ENCODE data around the gene ABCG8.

The ABCG8 gene

GRCh38 chr2:43798300-43798699, 40.5 kb upstream of the ABCG8 start:
- H3K4me3 ChIP-seq (ENCODE audit: low read depth, low read length): no peak overlapping the region
- DNase-seq (ENCODE audit: low read depth): no peak
- in situ Hi-C loops (cut with HindIII; ENCODE audit: low sequenced_read_pairs): no loop called here
- TF ChIP-seq CTCF (IDR thresholded peaks at IDR 0.05; ENCODE audit: low read depth, low read length, missing control alignments): peak; percentile 7

GRCh38 chr2:43800894-43801293, 37.9 kb upstream of the ABCG8 start:
- TF ChIP-seq CTCF (IDR thresholded peaks at IDR 0.05; ENCODE audit: low read depth, low read length, missing control alignments): no peak
- no peak overlapping the region for H3K4me3 ChIP-seq (ENCODE audit: low read depth, low read length)
- in situ Hi-C loops (cut with HindIII; ENCODE audit: low sequenced_read_pairs): no loop called here
- DNase-seq (ENCODE audit: low read depth): no peak

- no peak for DNase-seq (ENCODE audit: low read depth)
- TF ChIP-seq CTCF (IDR thresholded peaks at IDR 0.05; ENCODE audit: low read depth, low read length, missing control alignments): no peak
- H3K4me3 ChIP-seq (ENCODE audit: low read depth, low read length): no peak overlapping the region
- in situ Hi-C loops (cut with HindIII; ENCODE audit: low sequenced_read_pairs): no loop called here
These were observed 36.6 kb upstream of the ABCG8 start for GRCh38 chr2:43802135-43802534.

GRCh38 chr2:43803113-43803512, 35.7 kb upstream of the ABCG8 start:
- DNase-seq (ENCODE audit: low read depth): no peak

GRCh38 chr2:43806719-43807031, 32.1 kb upstream of the ABCG8 start:
- in situ Hi-C loops (cut with HindIII; ENCODE audit: low sequenced_read_pairs): no loop called here
- DNase-seq (ENCODE audit: low read depth): no peak
- H3K4me3 ChIP-seq (ENCODE audit: low read depth, low read length): no peak overlapping the region
- no peak for TF ChIP-seq CTCF (IDR thresholded peaks at IDR 0.05; ENCODE audit: low read depth, low read length, missing control alignments)

More at GRCh38 chr2:43803113-43803512, 35.7 kb upstream of the ABCG8 start:
- in situ Hi-C loops (cut with HindIII; ENCODE audit: low sequenced_read_pairs): no loop called here
- H3K4me3 ChIP-seq (ENCODE audit: low read depth, low read length): no peak overlapping the region
- TF ChIP-seq CTCF (IDR thresholded peaks at IDR 0.05; ENCODE audit: low read depth, low read length, missing control alignments): no peak

GRCh38 chr2:43810452-43810851, 28.3 kb upstream of the ABCG8 start:
- TF ChIP-seq CTCF (IDR thresholded peaks at IDR 0.05; ENCODE audit: low read depth, low read length, missing control alignments): no peak
- in situ Hi-C loops (cut with HindIII; ENCODE audit: low sequenced_read_pairs): no loop called here
- no peak overlapping the region for H3K4me3 ChIP-seq (ENCODE audit: low read depth, low read length)

GRCh38 chr2:43810888-43811287, 27.9 kb upstream of the ABCG8 start:
- no peak for TF ChIP-seq CTCF (IDR thresholded peaks at IDR 0.05; ENCODE audit: low read depth, low read length, missing control alignments)
- no peak overlapping the region for H3K4me3 ChIP-seq (ENCODE audit: low read depth, low read length)
- no peak for DNase-seq (ENCODE audit: low read depth)
- in situ Hi-C loops (cut with HindIII; ENCODE audit: low sequenced_read_pairs): no loop called here

More at GRCh38 chr2:43810452-43810851, 28.3 kb upstream of the ABCG8 start:
- no peak for DNase-seq (ENCODE audit: low read depth)

Data from astrocyte of the cerebellum (primary cell).